ENCODE results near the gene G2E3.

The G2E3 gene

DNA sequence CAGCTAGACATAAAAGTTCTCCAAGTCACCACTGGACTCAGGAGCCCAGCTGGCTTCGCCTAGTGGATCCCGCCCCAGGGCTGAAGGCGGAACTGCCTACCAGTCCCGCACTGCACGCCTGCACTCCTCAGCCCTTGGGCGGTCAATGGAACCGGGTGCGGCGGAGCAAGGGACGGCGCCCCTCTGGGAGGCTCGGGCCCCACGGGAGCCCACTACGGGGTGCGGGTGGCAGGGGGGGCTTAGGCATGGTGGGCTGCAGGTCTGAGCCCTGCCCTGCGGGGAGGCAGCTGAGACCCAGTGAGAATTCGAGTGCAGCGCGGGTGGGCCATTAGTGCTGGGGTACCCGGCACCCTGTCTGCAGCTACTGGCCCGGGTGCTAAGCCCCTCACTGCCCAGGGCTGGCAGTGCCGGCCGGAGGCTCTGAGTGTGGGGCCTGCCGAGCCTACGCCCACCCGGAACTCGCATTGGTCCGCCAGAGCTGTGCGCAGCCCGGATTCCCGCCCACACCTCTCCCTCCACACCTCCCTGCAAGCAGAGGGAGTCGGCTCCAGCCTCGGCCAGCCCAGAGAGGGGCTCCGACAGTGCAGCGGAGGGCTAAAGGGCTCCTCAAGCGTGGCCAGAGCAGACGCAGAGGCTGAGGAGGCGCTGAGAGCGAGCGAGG lies 11.4 kb upstream of the G2E3 start:
- H3K4me3 ChIP-seq (ENCODE audit: low read depth, low read length), result no peak overlapping the region
- TF ChIP-seq, protein P1, sequence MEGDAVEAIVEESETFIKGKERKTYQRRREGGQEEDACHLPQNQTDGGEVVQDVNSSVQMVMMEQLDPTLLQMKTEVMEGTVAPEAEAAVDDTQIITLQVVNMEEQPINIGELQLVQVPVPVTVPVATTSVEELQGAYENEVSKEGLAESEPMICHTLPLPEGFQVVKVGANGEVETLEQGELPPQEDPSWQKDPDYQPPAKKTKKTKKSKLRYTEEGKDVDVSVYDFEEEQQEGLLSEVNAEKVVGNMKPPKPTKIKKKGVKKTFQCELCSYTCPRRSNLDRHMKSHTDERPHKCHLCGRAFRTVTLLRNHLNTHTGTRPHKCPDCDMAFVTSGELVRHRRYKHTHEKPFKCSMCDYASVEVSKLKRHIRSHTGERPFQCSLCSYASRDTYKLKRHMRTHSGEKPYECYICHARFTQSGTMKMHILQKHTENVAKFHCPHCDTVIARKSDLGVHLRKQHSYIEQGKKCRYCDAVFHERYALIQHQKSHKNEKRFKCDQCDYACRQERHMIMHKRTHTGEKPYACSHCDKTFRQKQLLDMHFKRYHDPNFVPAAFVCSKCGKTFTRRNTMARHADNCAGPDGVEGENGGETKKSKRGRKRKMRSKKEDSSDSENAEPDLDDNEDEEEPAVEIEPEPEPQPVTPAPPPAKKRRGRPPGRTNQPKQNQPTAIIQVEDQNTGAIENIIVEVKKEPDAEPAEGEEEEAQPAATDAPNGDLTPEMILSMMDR (IDR thresholded peaks at IDR 0.05; ENCODE audit: low read depth, low read length), result no peak

DNA sequence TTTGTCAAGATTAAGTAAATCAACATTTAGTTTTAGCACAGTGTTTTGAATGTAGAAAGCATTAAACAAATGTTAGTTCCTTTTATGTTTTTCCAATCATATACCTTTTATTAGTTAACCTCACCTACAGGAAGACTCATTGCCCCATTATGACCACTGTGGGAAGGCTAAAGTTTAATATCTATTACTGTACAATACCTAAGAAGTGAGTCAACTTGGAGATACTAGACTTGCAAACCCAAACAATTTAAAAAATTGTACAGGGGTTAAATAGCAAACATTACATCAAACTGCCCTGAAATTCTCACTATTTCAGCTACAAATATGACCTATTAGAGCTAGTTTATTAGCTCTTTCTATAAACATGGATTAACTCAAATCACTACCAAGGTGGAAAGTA lies 8.6 kb upstream of the G2E3 start:
- TF ChIP-seq, protein P1 (IDR thresholded peaks at IDR 0.05; ENCODE audit: low read depth, low read length), result no peak

DNA sequence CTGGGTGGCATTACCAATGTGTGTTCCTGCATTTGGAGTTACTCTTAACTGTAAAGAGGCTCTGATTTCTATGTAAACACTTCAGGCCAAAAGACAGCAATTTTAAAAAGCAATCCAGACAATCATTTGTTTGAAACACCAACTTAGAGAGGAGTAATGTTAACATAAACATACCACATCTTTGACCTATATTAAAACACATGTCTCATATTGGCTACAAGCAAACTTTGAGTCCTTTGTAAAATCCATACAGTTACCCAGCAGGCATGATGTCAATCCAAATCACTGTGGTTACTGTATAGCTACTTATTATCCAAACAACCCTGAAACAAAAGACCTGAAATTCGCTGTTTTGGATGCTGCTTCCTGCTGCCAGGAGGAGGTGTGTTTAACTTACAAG lies 7.5 kb upstream of the G2E3 start:
- H3K4me3 ChIP-seq (ENCODE audit: low read depth, low read length), result no peak overlapping the region
- TF ChIP-seq, protein P1 (IDR thresholded peaks at IDR 0.05; ENCODE audit: low read depth, low read length), result no peak

More for the DNA sequence above, 8.6 kb upstream of the G2E3 start:
- H3K4me3 ChIP-seq (ENCODE audit: low read depth, low read length), result no peak overlapping the region

DNA sequence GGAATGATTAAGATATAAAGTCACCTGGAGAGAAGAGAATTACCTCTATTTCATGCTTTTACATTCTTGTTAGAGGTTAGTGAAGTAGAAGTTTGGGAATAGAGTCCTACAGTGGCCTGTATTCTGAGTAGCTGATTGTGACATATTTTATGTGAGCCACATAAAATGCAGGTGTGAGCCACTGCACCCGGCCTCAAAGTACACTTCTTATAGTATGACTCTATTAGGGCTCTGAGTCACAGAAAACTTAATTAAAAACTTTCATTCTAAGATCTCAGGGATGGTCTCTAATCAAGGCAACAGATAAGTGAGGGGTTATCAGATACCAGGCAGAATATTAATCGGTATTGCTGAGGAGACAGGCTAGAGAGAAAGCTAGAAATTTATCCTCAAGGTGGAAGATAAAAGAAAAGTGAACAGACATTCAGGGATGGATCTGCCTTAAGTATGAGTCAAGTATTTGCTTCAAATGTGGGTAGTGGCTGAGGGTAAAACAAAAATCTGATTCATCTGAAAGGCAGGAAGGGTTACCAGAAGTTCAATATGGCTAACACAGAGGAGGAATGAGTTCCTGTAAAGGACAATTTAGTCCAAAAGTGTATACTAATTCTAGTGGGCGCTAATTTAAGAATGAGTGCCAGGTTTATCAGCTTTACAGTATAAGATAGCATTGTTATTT lies 5.5 kb upstream of the G2E3 start:
- TF ChIP-seq, protein P1 (IDR thresholded peaks at IDR 0.05; ENCODE audit: low read depth, low read length), result no peak
- no peak overlapping the region for H3K4me3 ChIP-seq (ENCODE audit: low read depth, low read length)

DNA sequence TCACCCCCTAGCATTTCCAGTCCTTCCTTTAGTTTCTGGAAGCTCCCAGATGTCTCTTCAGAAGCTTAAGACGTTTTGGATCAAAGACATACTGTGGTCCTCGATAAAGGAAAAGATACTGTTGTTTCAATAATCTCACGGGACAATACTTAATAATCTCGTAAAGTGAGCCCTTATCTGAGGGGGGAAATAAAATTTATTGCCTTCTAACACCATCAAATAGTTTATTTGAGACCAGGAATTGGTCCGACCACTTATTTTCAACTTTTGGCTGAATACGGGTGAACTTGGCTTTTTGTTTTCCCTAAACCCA lies 640 bp upstream of the G2E3 start:
- TF ChIP-seq, protein P1 (IDR thresholded peaks at IDR 0.05; ENCODE audit: low read depth, low read length), result no peak
- H3K4me3 ChIP-seq (ENCODE audit: low read depth, low read length), result peak overlapping the region; percentile 98

DNA sequence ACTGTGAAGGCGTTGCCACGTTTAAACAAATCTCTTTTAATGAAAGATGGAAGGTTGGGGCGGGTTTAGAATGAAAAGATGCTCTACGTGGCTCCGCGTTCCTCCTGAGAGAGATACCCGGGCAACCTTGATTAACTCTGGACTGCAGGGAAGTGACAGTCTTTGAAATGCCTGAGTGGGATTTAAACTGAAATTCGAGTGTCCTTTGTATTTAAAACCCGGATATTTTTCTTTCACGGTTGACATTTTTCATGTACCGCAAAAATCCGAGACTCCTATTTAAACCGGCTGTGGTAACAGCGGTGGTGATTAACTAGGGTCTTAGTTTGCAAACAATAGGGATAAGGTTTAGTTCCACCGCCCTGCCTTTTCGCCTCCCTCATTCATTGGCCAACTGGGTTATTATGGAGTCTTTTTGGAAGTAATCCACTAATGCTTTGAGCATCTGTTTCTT lies 707 bp downstream of the G2E3 start:
- H3K4me3 ChIP-seq (ENCODE audit: low read depth, low read length), result peak overlapping the region; percentile 98
- TF ChIP-seq, protein P1 (IDR thresholded peaks at IDR 0.05; ENCODE audit: low read depth, low read length), result no peak

DNA sequence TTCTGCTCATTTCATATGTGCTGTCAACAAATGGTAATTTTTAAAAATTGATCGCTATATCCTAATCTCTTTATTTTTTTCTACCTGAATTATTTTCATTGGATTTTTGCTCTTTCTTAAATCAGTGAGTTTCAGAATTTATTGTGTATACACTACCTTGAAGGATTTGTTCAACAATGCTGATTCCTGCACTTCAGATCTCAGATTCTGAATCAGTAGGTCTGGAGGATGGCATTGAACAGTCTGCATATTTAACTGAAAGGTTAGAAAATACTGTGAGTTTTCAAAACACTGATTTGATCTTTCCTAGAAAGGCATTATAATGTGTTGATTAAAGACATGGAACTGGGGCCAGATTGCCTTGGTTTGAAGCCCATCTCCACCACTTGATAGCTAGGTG lies 1.6 kb downstream of the G2E3 start:
- H3K4me3 ChIP-seq (ENCODE audit: low read depth, low read length), result peak overlapping the region; percentile 98
- TF ChIP-seq, protein P1 (IDR thresholded peaks at IDR 0.05; ENCODE audit: low read depth, low read length), result no peak
